ENCODE measurements around the gene HINT1. TPM values are rescaled to one million over a fixed set of nuclear protein-coding genes. Genes with fewer than 3 reads are reported as not detected.

HINT1 gene
- total and polyA plus RNA-seq, 2 of the 4 experiments (the other 2 are of a cell fraction) = 179 to 352 TPM

GRCh38 chr5:131114754-131115153 lies 50.3 kb downstream of the HINT1 start:
- Histone ChIP-seq H3K27me3 (ENCODE audit: control insufficient read depth, insufficient read depth, low read length) (no peaks in the 10 kb centered on the region; the same call in 1 of the 2 replicates), H3K9me1 (ENCODE audit: insufficient read depth, low read length) (no peaks in the 10 kb centered on the region), H4K5ac (ENCODE audit: low read depth, low read length) (no peak overlapping the region), H2BK20ac (ENCODE audit: low read depth, low read length) (no peak overlapping the region), H2BK120ac (ENCODE audit: low read depth, low read length) (no peak overlapping the region), H3K4ac (ENCODE audit: low read depth, low read length) (no peak overlapping the region), H2BK5ac (ENCODE audit: low read depth, low read length, poor library complexity, severe bottlenecking) (no peak overlapping the region), H2AK5ac (ENCODE audit: low read depth, low read length) (no peak overlapping the region), H3K18ac (ENCODE audit: low read depth, low read length) (no peak overlapping the region), H3K36me3 (ENCODE audit: control insufficient read depth, insufficient read depth, low read length) (no peaks in the 10 kb centered on the region), H4K91ac (ENCODE audit: insufficient read depth, low read depth, low read length) (no peak overlapping the region), H4K8ac (ENCODE audit: low read depth in 2 of 2, low read length in 2 of 2) (no peak overlapping the region), H3K9ac (ENCODE audit: low read depth, low read length) (no peak overlapping the region), H2AFZ (replicated peaks; ENCODE audit: low read length, poor library complexity) (no peak overlapping the region), H3K9me3 (ENCODE audit: control insufficient read depth, insufficient read depth, low read length) (no peaks in the 10 kb centered on the region), H3K56ac (ENCODE audit: extremely low read depth, insufficient read depth, low read length) (no peak overlapping the region), H2AK9ac (replicated peaks; ENCODE audit: low read depth, low read length, poor library complexity) (no peak overlapping the region), H3K4me2 (ENCODE audit: low read depth, low read length) (no peak overlapping the region), H2BK15ac (ENCODE audit: low read depth, low read length) (no peak overlapping the region), H3K79me1 (ENCODE audit: low read depth in 1 of 2, low read length in 2 of 2) (no peaks in the 10 kb centered on the region), H3K4me3 (ENCODE audit: insufficient read depth, low read depth, low read length) (no peak overlapping the region), H3K4me1 (ENCODE audit: control insufficient read depth, insufficient read depth, low read length) (no peaks in the 10 kb centered on the region), H4K20me1 (ENCODE audit: insufficient read depth, low read length) (no peaks in the 10 kb centered on the region), H3K23ac (ENCODE audit: low read depth, low read length) (no peak overlapping the region), H3K27ac (ENCODE audit: insufficient read depth, low read length) (no peak overlapping the region), H3K14ac (replicated peaks; ENCODE audit: low read depth, low read length) (no peak overlapping the region)
- DNase-seq = no peak
- TF ChIP-seq RCOR1 (IDR thresholded peaks at IDR 0.05; ENCODE audit: insufficient replicate concordance, low read length) (no peak), MXI1 (IDR thresholded peaks at IDR 0.05; ENCODE audit: borderline replicate concordance, low read depth, low read length) (no peak), BHLHE40 (IDR thresholded peaks at IDR 0.05; ENCODE audit: low read depth, low read length) (no peak), CTCF (conservative IDR thresholded peaks at IDR 0.05; ENCODE audit: low read depth, low read length) (no peak), USF2 (IDR thresholded peaks at IDR 0.05; ENCODE audit: low read depth, low read length) (no peak), MAFK (IDR thresholded peaks at IDR 0.05; ENCODE audit: low read depth, low read length) (no peak), RAD21 (IDR thresholded peaks at IDR 0.05; ENCODE audit: low read length) (no peak), CEBPB (IDR thresholded peaks at IDR 0.05; ENCODE audit: low read depth, low read length) (no peak), NFE2L2 (IDR thresholded peaks at IDR 0.05; ENCODE audit: low read depth, low read length) (no peak), MAZ (IDR thresholded peaks at IDR 0.05; ENCODE audit: borderline replicate concordance, low read depth, low read length) (no peak), ELK1 (IDR thresholded peaks at IDR 0.05; ENCODE audit: borderline replicate concordance, low read depth, low read length) (no peak), RFX5 (IDR thresholded peaks at IDR 0.05; ENCODE audit: low read depth, low read length) (no peak), POLR2A (IDR thresholded peaks at IDR 0.05; ENCODE audit: low read depth, low read length) (no peak), CHD1 (IDR thresholded peaks at IDR 0.05; ENCODE audit: low read depth, low read length) (no peak), FOS (IDR thresholded peaks at IDR 0.05; ENCODE audit: low read depth, low read length) (no peak)
- intact Hi-C loops (cut with micrococcal nuclease) (loop anchor here (5.0 kb wide), 1 partner anchor 1007 kb away; no protein-coding TSS in a partner anchor), dilution Hi-C loops (cut with HindIII; ENCODE audit: low sequenced_read_pairs, unreplicated experiment) (no loop called here), in situ Hi-C loops (cut with MboI; ENCODE audit: low sequenced_read_pairs) (loop anchor here (25.0 kb wide), 1 partner anchor 1002 kb away; no protein-coding TSS in a partner anchor)
- no TSS peak for BruUV-seq (replicated peaks)
- no peak for ATAC-seq (ENCODE audit: low read depth)
- ChIA-PET POLR2A (ENCODE audit: unreplicated experiment) (no interaction called here), CTCF (no interaction called here)
- WGBS, 2 experiments (ENCODE audit: extremely low coverage in 2 of 2, insufficient read length in 1 of 2) = no CpG with 5 or more reads among the region's 2 CpGs
